Loucy (cell line): Measurements from ENCODE around the gene SPI1.
A peak's percentile ranks its signal among the peaks of the same experiment; 100 is the strongest.

Source experiments
- EZH2phosphoT487 ChIP-seq: fragments of 200-600 bp; IDR thresholded peaks from 2 replicates; pipeline ENCODE4 v1.6.1; 2018; ENCODE audit warnings: antibody characterized with exemption, mild to moderate bottlenecking, moderate library complexity, borderline replicate concordance
- TF ChIP-seq, protein P1 (sequence below): fragments of 200-600 bp; sonication (generic); conservative IDR thresholded peaks from 2 replicates; pipeline ENCODE4 v1.5.1; 2014; ENCODE audit warnings: mild to moderate bottlenecking, antibody characterized with exemption, low read length

DNA sequence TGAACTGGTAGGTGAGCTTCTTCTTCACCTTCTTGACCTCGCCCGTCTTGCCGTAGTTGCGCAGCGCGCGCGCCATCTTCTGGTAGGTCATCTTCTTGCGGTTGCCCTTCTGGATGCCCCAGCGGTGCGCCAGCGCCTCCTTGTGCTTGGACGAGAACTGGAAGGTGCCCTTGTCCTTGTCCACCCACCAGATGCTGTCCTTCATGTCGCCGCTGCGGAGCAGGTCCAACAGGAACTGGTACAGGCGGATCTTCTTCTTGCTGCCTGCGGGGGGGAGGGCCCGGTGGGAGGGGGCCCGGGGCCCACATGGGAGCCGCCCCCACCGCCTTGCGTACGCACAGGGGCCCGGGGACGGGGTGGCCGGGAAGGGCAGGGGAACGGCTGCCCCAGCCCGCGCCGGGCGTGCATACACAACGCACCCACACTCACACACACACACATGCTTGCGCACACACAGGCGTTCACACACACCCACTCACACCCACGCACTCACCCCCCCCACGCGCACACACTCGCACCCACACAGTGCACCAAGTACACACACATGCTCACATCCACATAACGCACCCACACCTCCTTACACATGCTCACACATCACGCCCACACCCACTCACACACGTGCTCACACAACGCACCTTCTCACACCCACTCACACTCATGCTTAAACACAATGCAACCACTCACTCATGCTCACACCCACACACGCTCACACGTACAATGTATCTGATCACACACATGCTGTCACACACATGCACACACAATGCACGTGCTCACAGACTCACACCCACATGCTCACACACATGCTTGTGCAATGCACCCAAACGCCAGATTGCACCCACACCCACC, 22.8 kb downstream of the SPI1 start:
- TF ChIP-seq, protein P1, sequence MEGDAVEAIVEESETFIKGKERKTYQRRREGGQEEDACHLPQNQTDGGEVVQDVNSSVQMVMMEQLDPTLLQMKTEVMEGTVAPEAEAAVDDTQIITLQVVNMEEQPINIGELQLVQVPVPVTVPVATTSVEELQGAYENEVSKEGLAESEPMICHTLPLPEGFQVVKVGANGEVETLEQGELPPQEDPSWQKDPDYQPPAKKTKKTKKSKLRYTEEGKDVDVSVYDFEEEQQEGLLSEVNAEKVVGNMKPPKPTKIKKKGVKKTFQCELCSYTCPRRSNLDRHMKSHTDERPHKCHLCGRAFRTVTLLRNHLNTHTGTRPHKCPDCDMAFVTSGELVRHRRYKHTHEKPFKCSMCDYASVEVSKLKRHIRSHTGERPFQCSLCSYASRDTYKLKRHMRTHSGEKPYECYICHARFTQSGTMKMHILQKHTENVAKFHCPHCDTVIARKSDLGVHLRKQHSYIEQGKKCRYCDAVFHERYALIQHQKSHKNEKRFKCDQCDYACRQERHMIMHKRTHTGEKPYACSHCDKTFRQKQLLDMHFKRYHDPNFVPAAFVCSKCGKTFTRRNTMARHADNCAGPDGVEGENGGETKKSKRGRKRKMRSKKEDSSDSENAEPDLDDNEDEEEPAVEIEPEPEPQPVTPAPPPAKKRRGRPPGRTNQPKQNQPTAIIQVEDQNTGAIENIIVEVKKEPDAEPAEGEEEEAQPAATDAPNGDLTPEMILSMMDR: peak; percentile 72
- TF ChIP-seq EZH2phosphoT487: no peak
